Bronchial epithelial cell (primary cell): ENCODE measurements around the gene UHRF2. TPM values are rescaled to one million over a fixed set of nuclear protein-coding genes. Genes with fewer than 3 reads are reported as not detected.

Experiments used
- DNase-seq: peaks from one replicate; pipeline ENCODE4 v3.0.0-alpha.2; 2010; ENCODE audit warnings: low read depth
- FAIRE-seq: peaks from 2 replicates; lab custom pipeline; 2011; peaks lifted over from hg19 to GRCh38; lab: Jason Lieb, UNC
- H3K27me3 ChIP-seq: 2 replicates; pipeline ENCODE4 v1.5.1; 2011; ENCODE audit warnings: low read length; ENCODE audit not compliant: control insufficient read depth, insufficient read depth
- H3K36me3 ChIP-seq: 2 replicates; pipeline ENCODE4 v1.5.1; 2011; ENCODE audit warnings: low read length; ENCODE audit not compliant: control insufficient read depth, insufficient read depth
- H3K4me3 ChIP-seq: 2 replicates; pipeline ENCODE4 v1.5.1; 2011; ENCODE audit warnings: mild to moderate bottlenecking, low read depth, low read length, control low read depth
- total RNA-seq: library from RNA; depleted of rRNA; stranded (reverse); fragments of >200 nt; gene quantifications from 2 replicates; pipeline ENCODE4 v1.2.1, GENCODE V29; 2014
- TF ChIP-seq, protein P1 (sequence below): IDR thresholded peaks from 2 replicates; pipeline ENCODE4 v1.5.1; 2011; ENCODE audit warnings: mild to moderate bottlenecking, moderate library complexity, low read length, control low read depth, inconsistent platforms; ENCODE audit not compliant: insufficient read depth, severe bottlenecking

Gene UHRF2
- total RNA-seq, 1 donor from 2014 or later, result 49.5 TPM

DNA sequence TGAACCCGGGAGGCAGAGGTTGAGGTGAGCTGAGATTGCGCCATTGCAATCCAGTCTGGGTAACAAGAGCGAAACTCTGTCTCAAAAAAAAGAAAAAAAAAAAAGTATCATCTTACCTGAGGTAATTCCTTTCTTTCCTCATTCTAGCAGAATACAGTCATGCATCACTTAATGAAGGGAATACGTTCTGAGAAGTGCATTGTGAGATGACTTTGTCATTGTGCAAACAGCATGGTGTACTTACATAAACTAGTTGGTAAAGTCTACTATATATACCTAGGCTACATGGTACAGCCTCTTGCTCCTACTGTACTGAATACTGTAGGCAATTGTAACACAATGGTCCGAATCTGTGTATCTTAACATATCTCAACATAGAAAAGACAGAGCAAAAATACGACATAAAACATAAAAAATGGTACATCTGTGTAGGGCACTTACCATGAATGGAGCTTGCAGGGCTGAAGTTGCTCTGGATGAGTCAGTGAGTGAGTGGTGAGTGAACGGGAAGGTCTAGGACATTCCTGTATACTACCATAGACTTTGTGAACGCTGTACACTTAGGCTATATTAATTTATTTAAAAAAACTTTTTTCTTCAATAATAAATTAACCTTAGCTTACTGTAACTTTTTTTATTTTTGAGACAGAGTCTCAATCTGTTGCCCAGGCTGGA lies 132.2 kb downstream of the UHRF2 start:
- Histone ChIP-seq H3K36me3 (no peaks in the 10 kb centered on the region), H3K4me3 (no peak overlapping the region), H3K27me3 (no peaks in the 10 kb centered on the region)
- FAIRE-seq (no peak), DNase-seq (peak; percentile 100)
- TF ChIP-seq, protein P1, sequence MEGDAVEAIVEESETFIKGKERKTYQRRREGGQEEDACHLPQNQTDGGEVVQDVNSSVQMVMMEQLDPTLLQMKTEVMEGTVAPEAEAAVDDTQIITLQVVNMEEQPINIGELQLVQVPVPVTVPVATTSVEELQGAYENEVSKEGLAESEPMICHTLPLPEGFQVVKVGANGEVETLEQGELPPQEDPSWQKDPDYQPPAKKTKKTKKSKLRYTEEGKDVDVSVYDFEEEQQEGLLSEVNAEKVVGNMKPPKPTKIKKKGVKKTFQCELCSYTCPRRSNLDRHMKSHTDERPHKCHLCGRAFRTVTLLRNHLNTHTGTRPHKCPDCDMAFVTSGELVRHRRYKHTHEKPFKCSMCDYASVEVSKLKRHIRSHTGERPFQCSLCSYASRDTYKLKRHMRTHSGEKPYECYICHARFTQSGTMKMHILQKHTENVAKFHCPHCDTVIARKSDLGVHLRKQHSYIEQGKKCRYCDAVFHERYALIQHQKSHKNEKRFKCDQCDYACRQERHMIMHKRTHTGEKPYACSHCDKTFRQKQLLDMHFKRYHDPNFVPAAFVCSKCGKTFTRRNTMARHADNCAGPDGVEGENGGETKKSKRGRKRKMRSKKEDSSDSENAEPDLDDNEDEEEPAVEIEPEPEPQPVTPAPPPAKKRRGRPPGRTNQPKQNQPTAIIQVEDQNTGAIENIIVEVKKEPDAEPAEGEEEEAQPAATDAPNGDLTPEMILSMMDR, result no peak

DNA sequence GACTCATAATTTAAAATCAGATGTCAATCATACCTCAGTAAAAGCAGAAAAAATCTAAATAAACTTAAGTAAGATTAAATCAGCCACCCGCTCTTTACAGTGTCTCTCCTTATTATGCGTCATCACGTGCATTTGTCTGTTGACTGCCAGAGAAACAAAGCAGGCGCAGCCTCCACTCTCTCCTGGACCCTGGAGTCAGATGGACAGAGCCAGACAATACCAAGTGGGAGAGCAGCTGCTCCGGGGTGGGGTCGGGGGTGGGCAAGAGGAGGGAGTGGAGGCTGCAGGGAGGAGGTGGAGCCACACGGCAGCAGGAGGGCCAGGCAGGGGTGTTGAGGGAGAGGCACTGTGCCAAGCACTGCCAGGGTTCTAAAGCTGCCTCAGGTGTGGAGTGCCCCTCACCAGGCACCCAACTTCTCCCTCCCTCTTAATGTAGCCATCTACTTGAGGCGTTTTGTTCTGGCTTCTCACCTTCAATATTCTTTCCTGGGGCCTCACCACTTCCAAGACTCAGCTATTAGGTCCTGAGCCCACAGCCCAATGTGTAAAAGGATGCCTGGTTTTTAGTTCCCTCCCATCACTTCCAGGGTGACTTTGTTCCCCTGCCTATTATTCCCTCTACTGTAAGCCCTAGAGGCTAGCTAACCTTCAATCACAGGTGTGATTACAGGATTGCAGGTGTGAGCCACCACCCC lies 136.3 kb downstream of the UHRF2 start:
- FAIRE-seq, result no peak
- no peak overlapping the region for H3K4me3 ChIP-seq
- H3K27me3 ChIP-seq, result no peaks in the 10 kb centered on the region
- H3K36me3 ChIP-seq, result no peaks in the 10 kb centered on the region
- TF ChIP-seq, protein P1, result no peak
- no peak for DNase-seq

DNA sequence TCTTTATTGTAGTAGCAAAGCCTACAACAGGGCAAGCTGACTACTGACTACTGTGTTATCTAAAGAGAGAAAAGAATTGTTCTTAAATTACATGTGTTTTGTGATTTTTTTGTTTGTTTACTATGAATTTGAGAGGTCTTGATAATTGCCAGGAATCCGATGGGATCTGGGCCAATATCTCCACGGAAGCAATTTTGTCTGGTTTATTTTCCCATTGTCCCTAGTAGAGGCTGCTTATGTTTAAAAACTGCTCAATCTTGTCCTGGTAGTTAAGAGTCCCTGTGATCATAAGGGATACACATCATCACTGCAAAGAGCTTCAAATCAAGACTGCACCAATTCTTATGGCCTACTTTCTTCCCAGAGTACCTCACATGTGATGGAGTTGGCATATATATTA lies 138.1 kb downstream of the UHRF2 start:
- DNase-seq, result no peak
- TF ChIP-seq, protein P1, result no peak
- Histone ChIP-seq H3K36me3 (no peaks in the 10 kb centered on the region), H3K27me3 (no peaks in the 10 kb centered on the region), H3K4me3 (no peak overlapping the region)
- FAIRE-seq, result no peak

- DNase-seq (peak; percentile 21), FAIRE-seq (no peak)
- no peak overlapping the region for H3K4me3 ChIP-seq
- TF ChIP-seq, protein P1, result peak; percentile 24
- no peaks in the 10 kb centered on the region for H3K36me3 ChIP-seq
- H3K27me3 ChIP-seq, result no peaks in the 10 kb centered on the region
Observed at GRCh38 chr9:6552033-6552432, 139.0 kb downstream of the UHRF2 start.

- TF ChIP-seq, protein P1, result no peak
- DNase-seq, result peak; percentile 64
- Histone ChIP-seq H3K36me3 (no peaks in the 10 kb centered on the region), H3K27me3 (no peaks in the 10 kb centered on the region), H3K4me3 (no peak overlapping the region)
- FAIRE-seq, result no peak
Observed at GRCh38 chr9:6552498-6553121, 139.6 kb downstream of the UHRF2 start.
